ENCODE data around the gene GPR3. TPM values are rescaled to one million over a fixed set of nuclear protein-coding genes. Genes with fewer than 3 reads are reported as not detected.

Gene GPR3, protein sequence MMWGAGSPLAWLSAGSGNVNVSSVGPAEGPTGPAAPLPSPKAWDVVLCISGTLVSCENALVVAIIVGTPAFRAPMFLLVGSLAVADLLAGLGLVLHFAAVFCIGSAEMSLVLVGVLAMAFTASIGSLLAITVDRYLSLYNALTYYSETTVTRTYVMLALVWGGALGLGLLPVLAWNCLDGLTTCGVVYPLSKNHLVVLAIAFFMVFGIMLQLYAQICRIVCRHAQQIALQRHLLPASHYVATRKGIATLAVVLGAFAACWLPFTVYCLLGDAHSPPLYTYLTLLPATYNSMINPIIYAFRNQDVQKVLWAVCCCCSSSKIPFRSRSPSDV
- total RNA-seq (0.09 TPM), polyA plus RNA-seq (0.37 TPM)
- long read RNA-seq, donor 1: 0 reads
- long read RNA-seq, donor 2, partial matches to known transcripts: 330 of 372 reads
- long read RNA-seq, donor 2, other reads (novel, unspliced or antisense): 42 of 372 reads
- long read RNA-seq, donor 3: 0 reads
- long read RNA-seq, donor 4: 0 reads
- long read RNA-seq, donor 5: 0 reads
- long read RNA-seq, donor 6: 0 reads
- long read RNA-seq, donor 7, partial matches to known transcripts: 0 of 1 reads
- long read RNA-seq, donor 7, other reads (novel, unspliced or antisense): 0 of 1 reads
- long read RNA-seq, donor 8: 0 reads
- long read RNA-seq, donor 9: 0 reads
- long read RNA-seq, donor 10: 0 reads

DNA sequence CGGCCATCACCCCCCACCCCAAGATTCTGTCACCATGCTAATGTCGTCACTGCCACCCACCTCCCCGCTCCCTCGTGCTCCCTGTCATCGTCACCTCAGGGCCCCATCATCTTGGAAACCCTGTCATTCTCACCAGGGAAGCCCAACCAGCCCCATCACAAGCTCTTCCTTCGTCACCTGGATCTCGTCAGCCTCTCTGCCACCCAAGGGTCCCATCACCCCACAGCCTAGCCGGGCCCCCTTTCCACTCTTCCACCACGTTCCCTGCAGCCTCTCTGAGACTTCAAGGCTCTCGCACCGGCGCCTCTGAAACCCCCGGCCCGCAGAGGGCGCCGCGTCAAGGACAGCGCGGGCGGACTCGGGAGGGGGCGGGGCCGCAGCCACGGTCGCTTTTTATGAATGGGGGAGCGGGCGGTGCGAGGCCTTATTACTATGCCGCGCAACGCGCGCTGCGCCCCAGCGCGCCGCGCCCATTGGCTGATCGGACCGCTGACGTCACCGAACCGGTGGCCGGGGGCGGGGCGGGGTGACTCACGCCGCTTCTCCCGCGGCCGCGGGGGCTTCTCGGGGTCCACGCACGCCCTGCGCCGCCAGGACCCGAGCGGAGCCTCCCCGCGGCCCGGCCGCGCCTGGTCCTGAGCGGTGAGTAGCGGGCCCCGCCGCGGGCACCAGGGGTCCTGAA lies at the start of gene GPR3:
Gene GPR3 (plus strand): TSS at position 527 of the 682 bp plus-strand sequence. CDS start 1,177 bp downstream, outside the sequence.
- Histone ChIP-seq H3K27ac (ENCODE audit: low read depth in 1 of 2, low read length in 1 of 2) (peak within 1 kb of the TSS in 1 of 2 donors; percentile 5), H3K9me3 (ENCODE audit: control insufficient read depth in 2 of 2, insufficient read depth in 1 of 2, low read length in 1 of 2) (peaks cover 1 to 7% of the 10 kb centered on the region in 2 donors), H3K4me1 (ENCODE audit: control insufficient read depth in 2 of 2, insufficient read depth in 2 of 2, low read length in 2 of 2) (peaks cover 13 to 32% of the 10 kb centered on the region in 2 donors), H3K27me3 (ENCODE audit: control insufficient read depth in 2 of 2, insufficient read depth in 1 of 2, low read length in 1 of 2) (peaks cover 9 to 27% of the 10 kb centered on the region in 2 donors), H3K36me3 (ENCODE audit: control insufficient read depth in 2 of 2, insufficient read depth in 2 of 2, low read length in 1 of 2) (no peaks in the 10 kb centered on the region), H3K4me3 (ENCODE audit: low read length in 2 of 2) (peak within 1 kb of the TSS; percentile 38 to 40)
- 3% methylated on average over 69 of the region's 69 CpGs for whole genome bisulfite sequencing
- peak in 8 of 9 donors; percentile 66 to 92 (median 80) for DNase-seq (ENCODE audit: low read depth in 6 of 9, low spot score in 9 of 9)

DNA sequence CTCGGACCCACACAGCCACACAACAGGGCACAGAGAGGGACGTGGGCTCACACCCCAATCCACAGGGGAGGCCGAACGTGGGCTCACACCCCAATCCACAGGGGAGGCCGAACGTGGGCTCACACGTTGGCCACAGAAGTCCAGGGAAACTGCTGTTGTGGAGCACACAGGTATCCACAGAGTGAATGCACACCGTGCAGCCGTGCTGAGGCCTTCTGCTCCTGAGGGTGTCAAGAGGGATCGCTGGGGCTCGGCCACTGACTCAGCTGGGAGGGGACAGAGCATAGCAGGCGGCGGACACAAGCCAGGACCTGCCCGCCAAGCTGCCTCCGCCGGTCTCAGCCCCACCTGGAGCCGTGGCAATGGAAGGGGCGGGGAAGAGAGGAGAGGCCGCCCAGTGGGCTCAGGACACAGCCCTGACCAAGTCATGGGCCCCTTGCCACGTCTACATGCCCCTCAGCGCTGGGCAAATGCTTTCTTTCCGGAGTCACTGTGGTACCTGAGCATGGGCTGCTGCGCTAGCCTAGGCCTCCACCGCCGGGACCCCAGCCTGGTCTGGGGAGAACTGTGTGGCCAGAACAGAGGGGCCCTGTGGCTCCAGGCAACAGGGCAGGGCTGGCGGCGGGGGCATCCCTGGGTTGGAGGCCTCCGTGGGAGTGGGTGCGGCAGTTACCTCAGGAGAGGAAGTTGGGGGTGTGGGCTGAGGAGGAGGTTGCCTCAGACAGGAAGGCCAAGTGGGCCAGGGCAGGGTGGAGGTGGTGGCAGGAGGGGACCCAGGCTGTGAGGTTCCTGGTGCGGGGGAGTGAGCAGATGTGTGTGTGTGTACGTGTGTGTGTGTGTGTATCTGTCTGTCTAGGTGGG lies 49.4 kb upstream of the GPR3 start:
- WGBS: 10% methylated on average over 31 of the region's 31 CpGs
- peaks cover 30 to 66% of the 10 kb centered on the region in 2 donors for H3K4me1 ChIP-seq (ENCODE audit: control insufficient read depth in 2 of 2, insufficient read depth in 2 of 2, low read length in 2 of 2)

DNA sequence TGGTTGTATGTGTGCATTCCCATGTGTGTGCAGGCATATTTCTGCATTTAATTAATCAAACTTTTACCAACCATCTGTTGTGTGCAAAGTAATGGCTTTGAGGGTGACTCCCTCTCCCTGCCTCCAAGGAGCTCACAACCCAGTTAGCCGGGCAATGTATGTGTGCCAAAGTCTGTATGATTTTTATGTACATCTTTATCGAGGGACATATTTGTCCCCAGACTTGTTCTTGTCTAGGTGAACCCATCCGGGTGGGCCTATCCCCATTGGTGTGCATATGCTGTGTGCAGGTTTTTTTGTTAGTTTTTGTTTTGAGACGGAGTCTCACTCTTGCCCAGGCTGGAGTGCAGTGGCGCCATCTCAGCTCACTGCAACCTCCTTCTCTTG lies 48.8 kb upstream of the GPR3 start:
- peaks cover 0 to 3% of the 10 kb centered on the region in 2 donors for H3K9me3 ChIP-seq (ENCODE audit: control insufficient read depth in 2 of 2, insufficient read depth in 1 of 2, low read length in 1 of 2)
- peak overlapping the region; percentile 92 to 97 for H3K27ac ChIP-seq (ENCODE audit: low read depth in 1 of 2, low read length in 1 of 2)
- WGBS: 33% methylated on average over 5 of the region's 5 CpGs
- H3K4me1 ChIP-seq (ENCODE audit: control insufficient read depth in 2 of 2, insufficient read depth in 2 of 2, low read length in 2 of 2): peaks cover 30 to 67% of the 10 kb centered on the region in 2 donors
- H3K4me3 ChIP-seq (ENCODE audit: low read length in 2 of 2): peak overlapping the region; percentile 57 to 70
- H3K27me3 ChIP-seq (ENCODE audit: control insufficient read depth in 2 of 2, insufficient read depth in 1 of 2, low read length in 1 of 2): no peaks in the 10 kb centered on the region
- H3K36me3 ChIP-seq (ENCODE audit: control insufficient read depth in 2 of 2, insufficient read depth in 2 of 2, low read length in 1 of 2): peaks cover 9 to 19% of the 10 kb centered on the region in 2 donors
- DNase-seq (ENCODE audit: low read depth in 6 of 9, low spot score in 9 of 9): no peak

More for the DNA sequence above, 49.4 kb upstream of the GPR3 start:
- peak overlapping the region; percentile 57 to 70 for H3K4me3 ChIP-seq (ENCODE audit: low read length in 2 of 2)
- H3K9me3 ChIP-seq (ENCODE audit: control insufficient read depth in 2 of 2, insufficient read depth in 1 of 2, low read length in 1 of 2): peaks cover 0 to 3% of the 10 kb centered on the region in 2 donors
- peak in 4 of 9 donors; percentile 75 to 91 (median 80) for DNase-seq (ENCODE audit: low read depth in 6 of 9, low spot score in 9 of 9)
- peaks cover 9 to 22% of the 10 kb centered on the region in 2 donors for H3K36me3 ChIP-seq (ENCODE audit: control insufficient read depth in 2 of 2, insufficient read depth in 2 of 2, low read length in 1 of 2)
- H3K27ac ChIP-seq (ENCODE audit: low read depth in 1 of 2, low read length in 1 of 2): peak overlapping the region; percentile 92 to 97
- no peaks in the 10 kb centered on the region for H3K27me3 ChIP-seq (ENCODE audit: control insufficient read depth in 2 of 2, insufficient read depth in 1 of 2, low read length in 1 of 2)

DNA sequence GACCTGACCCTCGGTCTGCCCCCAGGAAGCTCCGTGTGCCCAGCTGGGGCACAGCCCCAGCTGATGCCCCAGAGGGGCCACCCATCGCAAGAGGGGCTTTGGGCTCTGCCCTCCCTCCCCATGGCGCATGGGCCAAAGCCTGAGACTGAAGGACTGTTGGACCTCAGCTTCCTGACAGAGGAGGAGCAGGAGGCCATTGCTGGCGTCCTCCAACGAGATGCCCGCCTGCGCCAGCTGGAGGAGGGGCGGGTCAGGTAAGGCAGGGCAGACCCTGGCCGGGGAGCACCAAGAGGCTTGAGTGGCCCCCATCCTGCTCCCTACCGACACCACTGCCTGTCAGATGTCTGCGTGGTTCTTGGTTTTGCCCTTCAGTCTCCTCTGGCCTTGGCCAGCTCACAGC lies 47.1 kb upstream of the GPR3 start:
- Histone ChIP-seq H3K27ac (ENCODE audit: low read depth in 1 of 2, low read length in 1 of 2) (peak overlapping the region in 1 of 2 donors; percentile 26), H3K4me1 (ENCODE audit: control insufficient read depth in 2 of 2, insufficient read depth in 2 of 2, low read length in 2 of 2) (peaks cover 30 to 65% of the 10 kb centered on the region in 2 donors), H3K36me3 (ENCODE audit: control insufficient read depth in 2 of 2, insufficient read depth in 2 of 2, low read length in 1 of 2) (peaks cover 9 to 16% of the 10 kb centered on the region in 2 donors), H3K27me3 (ENCODE audit: control insufficient read depth in 2 of 2, insufficient read depth in 1 of 2, low read length in 1 of 2) (peaks cover 0 to 11% of the 10 kb centered on the region in 2 donors), H3K9me3 (ENCODE audit: control insufficient read depth in 2 of 2, insufficient read depth in 1 of 2, low read length in 1 of 2) (peaks cover 0 to 3% of the 10 kb centered on the region in 2 donors), H3K4me3 (ENCODE audit: low read length in 2 of 2) (no peak overlapping the region)
- 98% methylated on average over 12 of the region's 12 CpGs for WGBS
- no peak for DNase-seq (ENCODE audit: low read depth in 6 of 9, low spot score in 9 of 9)

DNA sequence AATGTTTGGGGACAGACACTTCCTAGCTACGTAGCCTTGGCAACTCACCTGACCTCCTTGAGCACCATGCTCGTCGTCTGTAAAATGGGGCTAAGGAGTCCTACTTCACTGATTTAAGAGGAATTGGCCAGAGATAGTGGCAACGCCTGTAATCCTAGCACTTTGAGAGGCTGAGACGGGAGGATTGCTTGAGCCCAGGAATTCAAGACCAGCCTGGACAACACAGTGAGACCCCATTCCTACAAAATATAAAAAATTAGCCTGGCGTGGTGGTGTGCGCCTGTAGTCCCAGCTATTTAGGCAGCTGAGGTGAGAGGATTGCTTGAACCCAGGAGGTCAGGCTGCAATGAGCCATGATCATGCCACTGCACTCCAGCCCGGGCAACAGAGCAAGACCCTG lies 46.1 kb upstream of the GPR3 start:
- H3K27ac ChIP-seq (ENCODE audit: low read depth in 1 of 2, low read length in 1 of 2): no peak overlapping the region
- H3K4me1 ChIP-seq (ENCODE audit: control insufficient read depth in 2 of 2, insufficient read depth in 2 of 2, low read length in 2 of 2): peaks cover 26 to 54% of the 10 kb centered on the region in 2 donors
- H3K36me3 ChIP-seq (ENCODE audit: control insufficient read depth in 2 of 2, insufficient read depth in 2 of 2, low read length in 1 of 2): peaks cover 11 to 21% of the 10 kb centered on the region in 2 donors
- DNase-seq (ENCODE audit: low read depth in 6 of 9, low spot score in 9 of 9): no peak
- H3K27me3 ChIP-seq (ENCODE audit: control insufficient read depth in 2 of 2, insufficient read depth in 1 of 2, low read length in 1 of 2): peaks cover 0 to 20% of the 10 kb centered on the region in 2 donors
- WGBS: 97% methylated on average over 8 of the region's 8 CpGs
- peaks cover 0 to 3% of the 10 kb centered on the region in 2 donors for H3K9me3 ChIP-seq (ENCODE audit: control insufficient read depth in 2 of 2, insufficient read depth in 1 of 2, low read length in 1 of 2)
- H3K4me3 ChIP-seq (ENCODE audit: low read length in 2 of 2): no peak overlapping the region

DNA sequence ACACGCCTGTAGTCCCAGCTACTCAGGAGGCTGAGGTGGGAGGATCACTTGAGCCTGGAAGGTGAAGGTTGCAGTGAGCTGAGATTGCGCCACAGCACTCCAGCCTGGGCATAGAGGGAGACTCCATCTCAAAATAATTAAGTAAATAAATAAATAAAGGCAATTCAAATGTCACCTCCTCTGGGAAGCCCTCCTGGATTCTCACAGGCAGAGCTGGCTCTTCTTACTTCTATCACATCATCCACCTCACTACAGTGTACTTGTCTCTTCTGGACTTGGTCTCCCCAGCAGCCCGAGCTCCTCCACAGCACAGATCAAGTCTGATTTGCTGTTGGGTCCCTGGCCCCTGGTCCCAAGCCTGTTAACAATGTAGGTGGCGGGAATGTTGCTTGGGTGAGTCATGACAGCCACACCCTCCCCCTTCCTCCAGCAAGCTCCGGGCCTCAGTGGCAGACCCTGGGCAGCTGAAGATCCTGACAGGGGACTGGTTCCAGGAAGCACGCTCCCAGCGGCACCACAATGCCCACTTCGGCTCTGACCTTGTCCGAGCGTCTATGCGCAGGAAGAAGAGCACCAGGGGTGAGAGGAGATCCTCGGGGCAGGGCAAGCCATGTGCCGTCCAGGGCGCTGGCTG lies 45.3 kb upstream of the GPR3 start:
- no peak overlapping the region for H3K4me3 ChIP-seq (ENCODE audit: low read length in 2 of 2)
- H3K4me1 ChIP-seq (ENCODE audit: control insufficient read depth in 2 of 2, insufficient read depth in 2 of 2, low read length in 2 of 2): peaks cover 21 to 47% of the 10 kb centered on the region in 2 donors
- 95% methylated on average over 14 of the region's 14 CpGs for WGBS
- H3K36me3 ChIP-seq (ENCODE audit: control insufficient read depth in 2 of 2, insufficient read depth in 2 of 2, low read length in 1 of 2): peaks cover 11 to 24% of the 10 kb centered on the region in 2 donors
- H3K9me3 ChIP-seq (ENCODE audit: control insufficient read depth in 2 of 2, insufficient read depth in 1 of 2, low read length in 1 of 2): peaks cover 0 to 3% of the 10 kb centered on the region in 2 donors
- no peak for DNase-seq (ENCODE audit: low read depth in 6 of 9, low spot score in 9 of 9)
- H3K27me3 ChIP-seq (ENCODE audit: control insufficient read depth in 2 of 2, insufficient read depth in 1 of 2, low read length in 1 of 2): peaks cover 0 to 20% of the 10 kb centered on the region in 2 donors
- H3K27ac ChIP-seq (ENCODE audit: low read depth in 1 of 2, low read length in 1 of 2): no peak overlapping the region

DNA sequence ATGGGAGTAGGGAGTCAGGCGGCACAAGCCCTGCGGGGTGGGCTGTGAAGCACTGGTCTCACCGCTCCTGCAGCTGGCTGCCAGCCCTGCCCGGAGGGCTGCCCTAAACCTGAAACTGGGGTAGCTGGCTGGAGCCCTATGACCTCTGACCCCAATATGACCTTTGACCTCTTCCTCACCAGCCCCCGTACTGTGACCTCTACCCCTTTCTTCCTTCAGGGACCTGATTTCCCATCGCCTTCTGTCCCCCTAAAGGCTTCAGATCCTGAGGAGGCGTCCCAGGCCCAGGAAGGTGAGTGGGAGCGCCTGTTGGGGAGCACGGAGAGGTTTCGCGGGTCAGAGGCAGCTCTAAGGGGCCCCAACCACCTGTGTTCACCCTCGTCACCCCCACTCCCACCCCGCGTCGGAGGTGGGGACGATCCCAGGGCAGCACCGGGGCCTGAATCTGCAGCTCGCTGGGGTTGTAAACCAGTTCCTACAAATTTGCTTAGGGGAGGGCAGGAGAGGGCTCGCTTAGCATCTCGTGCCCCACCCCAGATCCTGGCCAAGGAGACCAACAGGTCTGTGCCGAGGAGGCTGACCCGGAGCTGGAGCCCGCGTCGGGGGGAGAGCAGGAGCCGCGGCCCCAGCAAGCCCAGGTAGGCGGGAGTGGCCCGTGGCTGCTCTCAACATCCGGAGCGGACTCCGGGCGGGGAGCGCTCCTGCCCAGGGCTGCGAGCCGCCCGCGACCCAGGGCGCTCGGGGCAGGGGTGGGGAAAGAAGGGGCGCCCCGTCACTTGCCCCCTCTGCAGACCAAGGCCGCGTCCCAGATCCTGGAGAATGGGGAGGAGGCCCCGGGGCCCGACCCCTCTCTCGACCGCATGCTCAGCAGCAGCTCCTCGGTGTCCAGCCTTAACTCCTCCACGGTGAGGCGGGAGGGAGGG lies 43.3 kb upstream of the GPR3 start:
- Histone ChIP-seq H3K4me3 (ENCODE audit: low read length in 2 of 2) (peak overlapping the region; percentile 35 to 42), H3K27ac (ENCODE audit: low read depth in 1 of 2, low read length in 1 of 2) (no peak overlapping the region), H3K36me3 (ENCODE audit: control insufficient read depth in 2 of 2, insufficient read depth in 2 of 2, low read length in 1 of 2) (peaks cover 11 to 33% of the 10 kb centered on the region in 2 donors), H3K9me3 (ENCODE audit: control insufficient read depth in 2 of 2, insufficient read depth in 1 of 2, low read length in 1 of 2) (no peaks in the 10 kb centered on the region), H3K4me1 (ENCODE audit: control insufficient read depth in 2 of 2, insufficient read depth in 2 of 2, low read length in 2 of 2) (peaks cover 5 to 27% of the 10 kb centered on the region in 2 donors), H3K27me3 (ENCODE audit: control insufficient read depth in 2 of 2, insufficient read depth in 1 of 2, low read length in 1 of 2) (peaks cover 0 to 20% of the 10 kb centered on the region in 2 donors)
- WGBS: 59% methylated on average over 51 of the region's 51 CpGs
- peak in 3 of 9 donors; percentile 40 to 64 (median 44) for DNase-seq (ENCODE audit: low read depth in 6 of 9, low spot score in 9 of 9)

All from thymus (tissue), 14 donors.